Activated naive CD8-positive, alpha-beta T cell treated with anti-CD3 and anti-CD28 coated beads, Interleukin-2, amount 50 U/mL, for 24 hours (primary cell): ENCODE results near the gene SLC39A8.
"Not testable (repeated sequence)": the region's sequence is repeated elsewhere in the genome, so short reads cannot be mapped to it uniquely, and the experiment has no call there.

Experiments
- ATAC-seq: fragments of 150-1000 bp; cut with Tn5 transposase; one replicate; pipeline ENCODE4 v1.10.0; 2021
- DNase-seq: peaks from one replicate; pipeline ENCODE4 v3.0.0; 2021
- H3K27ac Mint-ChIP-seq: one replicate; pipeline ENCODE4 v1.8.0; 2021; ENCODE audit warnings: mild to moderate bottlenecking, mixed read lengths
- H3K27me3 Mint-ChIP-seq: one replicate; pipeline ENCODE4 v1.8.0; 2021; ENCODE audit warnings: mixed read lengths
- H3K36me3 Mint-ChIP-seq: one replicate; pipeline ENCODE4 v1.8.0; 2021; ENCODE audit warnings: low read depth, mixed read lengths
- H3K4me1 Mint-ChIP-seq: one replicate; pipeline ENCODE4 v1.8.0; 2021; ENCODE audit warnings: mixed read lengths
- H3K4me3 Mint-ChIP-seq: one replicate; pipeline ENCODE4 v1.8.0; 2021; ENCODE audit warnings: mild to moderate bottlenecking, moderate library complexity, mixed read lengths
- H3K9me3 Mint-ChIP-seq: one replicate; pipeline ENCODE4 v1.8.0; 2021; ENCODE audit warnings: mixed read lengths

Gene SLC39A8

DNA sequence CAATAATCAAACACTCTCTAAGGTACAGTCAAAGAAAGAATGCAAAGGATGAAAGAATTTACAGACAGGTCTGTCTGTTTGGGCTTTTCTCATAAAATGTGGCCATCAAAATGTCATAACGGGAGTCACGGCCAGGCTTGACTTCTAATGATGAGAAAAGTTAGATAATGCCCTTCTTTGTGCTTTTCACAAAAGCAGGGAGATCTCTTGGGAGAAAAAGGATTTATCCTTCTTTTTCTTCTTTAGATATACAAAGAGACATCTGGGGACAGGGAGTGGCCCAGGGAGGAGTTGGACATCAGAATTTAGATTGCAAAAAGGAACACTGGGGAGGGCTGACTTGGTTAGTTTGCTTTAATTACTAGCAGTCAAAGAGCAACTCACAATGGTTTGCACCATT is 93.1 kb downstream of the SLC39A8 start:
- H3K27me3 Mint-ChIP-seq, result no peaks in the 10 kb centered on the region
- H3K36me3 Mint-ChIP-seq, result no peaks in the 10 kb centered on the region
- ATAC-seq (no peak), DNase-seq (no peak)
- no peaks in the 10 kb centered on the region for H3K9me3 Mint-ChIP-seq
- H3K4me1 Mint-ChIP-seq, result no peaks in the 10 kb centered on the region
- H3K4me3 Mint-ChIP-seq, result no peak overlapping the region
- H3K27ac Mint-ChIP-seq, result no peak overlapping the region

DNA sequence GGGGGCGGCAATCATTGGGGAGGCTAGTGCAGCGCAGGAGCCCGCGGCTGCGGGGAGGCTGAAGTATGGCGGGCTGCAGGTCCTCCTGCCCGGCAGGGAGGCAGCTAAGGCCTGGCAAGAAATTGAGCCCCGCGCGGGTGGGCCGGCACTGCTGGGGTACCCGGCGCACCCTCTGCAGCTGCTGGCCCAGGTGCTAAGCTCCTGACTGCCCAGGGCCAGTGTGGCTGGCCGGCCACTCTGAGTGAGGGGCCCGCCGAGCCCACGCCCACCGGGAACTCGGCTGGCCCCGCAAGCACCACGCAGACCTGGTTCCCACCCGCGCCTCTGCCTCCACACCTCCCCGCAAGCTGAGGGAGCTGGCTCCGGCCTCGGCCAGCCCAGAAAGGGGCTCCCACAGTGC is 94.9 kb downstream of the SLC39A8 start:
- DNase-seq (no peak), ATAC-seq (no peak)
- H3K4me3 Mint-ChIP-seq, result no peak overlapping the region
- H3K27ac Mint-ChIP-seq, result no peak overlapping the region
- H3K4me1 Mint-ChIP-seq, result no peaks in the 10 kb centered on the region
- H3K36me3 Mint-ChIP-seq, result no peaks in the 10 kb centered on the region
- H3K27me3 Mint-ChIP-seq, result no peaks in the 10 kb centered on the region
- H3K9me3 Mint-ChIP-seq, result no peaks in the 10 kb centered on the region

DNA sequence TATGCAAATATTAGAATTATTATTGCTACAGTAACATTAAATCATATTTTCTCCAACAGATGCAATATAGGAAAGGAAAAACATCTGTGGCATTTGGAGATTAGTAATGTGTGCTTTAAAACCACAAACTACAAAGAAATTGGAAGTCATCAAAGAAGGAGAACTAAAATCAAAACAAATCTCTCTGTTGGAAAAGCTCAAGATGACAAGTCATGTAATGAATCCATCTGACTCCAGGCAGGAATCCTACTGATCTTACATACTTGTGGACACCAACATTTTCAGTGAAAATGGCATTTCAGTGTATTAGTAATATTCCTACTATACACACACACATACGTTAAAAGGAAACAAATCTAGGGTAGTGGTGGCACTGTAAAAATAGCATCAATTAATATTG is 98.2 kb downstream of the SLC39A8 start:
- Mint-ChIP-seq H3K4me1 (no peaks in the 10 kb centered on the region), H3K36me3 (no peaks in the 10 kb centered on the region), H3K9me3 (peaks cover 4% of the 10 kb centered on the region), H3K4me3 (no peak overlapping the region), H3K27me3 (peaks cover 1% of the 10 kb centered on the region), H3K27ac (no peak overlapping the region)
- no peak for ATAC-seq
- DNase-seq, result no peak

DNA sequence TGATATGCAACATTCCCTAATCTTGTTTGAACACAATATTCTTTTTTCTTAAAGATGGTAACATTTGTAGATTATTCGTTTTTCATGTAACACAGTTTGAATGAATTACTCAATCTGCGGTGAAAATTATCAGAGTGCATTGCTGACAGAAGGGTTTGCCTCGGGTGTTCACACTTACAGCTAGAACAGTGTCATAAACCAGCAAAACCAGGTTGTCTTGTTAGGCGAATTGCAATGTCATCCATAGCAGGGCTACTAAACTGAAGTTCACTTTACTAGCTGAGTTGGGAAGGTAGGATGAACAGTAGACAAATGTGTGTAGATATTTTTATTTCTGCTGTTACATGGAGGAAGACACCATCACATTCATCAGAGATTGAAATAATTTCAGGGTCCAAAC is 98.9 kb downstream of the SLC39A8 start:
- Mint-ChIP-seq H3K27ac (no peak overlapping the region), H3K36me3 (no peaks in the 10 kb centered on the region)

DNA sequence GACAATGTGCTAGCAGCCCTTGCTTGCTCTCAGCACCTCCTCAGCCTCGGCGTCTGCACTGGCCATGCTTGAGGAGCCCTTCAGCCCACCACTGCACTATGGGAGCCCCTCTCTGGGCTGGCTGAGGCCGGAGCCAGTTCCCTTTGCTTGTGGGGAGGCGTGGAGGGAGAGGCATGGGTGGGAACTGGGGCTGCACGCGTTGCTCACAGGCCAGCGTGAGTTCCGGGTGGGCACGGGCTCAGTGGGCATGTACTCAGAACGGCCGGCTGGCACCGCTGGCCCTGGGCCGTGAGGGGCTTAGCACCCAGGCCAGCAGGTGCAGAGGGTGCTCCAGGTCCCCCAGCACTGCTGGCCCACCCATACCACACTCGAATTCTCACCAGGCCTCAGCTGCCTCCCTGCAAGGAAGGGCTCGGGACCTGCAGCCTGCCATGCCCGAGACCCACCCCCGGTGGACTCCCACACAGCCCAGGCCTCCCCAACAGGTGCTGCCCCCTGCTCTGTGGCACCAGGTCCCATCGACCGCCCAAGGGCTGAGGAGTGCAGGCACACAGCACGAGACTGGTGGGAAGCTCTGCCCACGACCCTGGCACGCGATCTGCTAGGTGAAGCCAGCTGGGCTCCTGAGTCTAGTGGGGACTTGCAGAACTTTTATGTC is 100.3 kb downstream of the SLC39A8 start:
- DNase-seq (no peak), ATAC-seq (no peak)
- H3K27ac Mint-ChIP-seq, result no peak overlapping the region

More for the DNA sequence above, 98.9 kb downstream of the SLC39A8 start:
- Mint-ChIP-seq H3K4me3 (no peak overlapping the region), H3K27me3 (peaks cover 1% of the 10 kb centered on the region), H3K4me1 (no peaks in the 10 kb centered on the region), H3K9me3 (peaks cover 4% of the 10 kb centered on the region)
- ATAC-seq (no peak), DNase-seq (no peak)

DNA sequence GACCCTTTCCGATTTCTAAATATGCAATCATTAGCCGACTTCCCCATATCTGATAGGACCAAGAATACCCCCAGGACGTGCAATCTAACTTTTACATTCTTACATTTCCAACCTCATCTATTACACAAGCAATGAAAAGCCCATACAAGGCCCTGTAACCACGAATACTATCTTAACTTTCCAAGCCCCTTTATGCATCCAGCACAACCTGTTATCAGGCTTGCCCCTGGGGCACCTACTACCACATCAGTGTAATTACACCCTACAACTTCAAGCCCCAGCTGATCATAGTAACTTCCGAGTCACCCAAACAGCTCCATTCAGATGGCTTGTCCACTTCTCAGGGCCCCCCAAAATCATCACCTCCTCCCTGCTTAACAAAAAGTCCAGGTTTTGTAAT is 102.0 kb downstream of the SLC39A8 start:
- H3K27me3 Mint-ChIP-seq, H3K4me1 Mint-ChIP-seq, H3K4me3 Mint-ChIP-seq, H3K36me3 Mint-ChIP-seq, H3K27ac Mint-ChIP-seq, H3K9me3 Mint-ChIP-seq, ATAC-seq, DNase-seq: not testable (repeated sequence)

More for the DNA sequence above, 100.3 kb downstream of the SLC39A8 start:
- no peaks in the 10 kb centered on the region for H3K36me3 Mint-ChIP-seq
- peaks cover 4% of the 10 kb centered on the region for H3K9me3 Mint-ChIP-seq
- H3K4me3 Mint-ChIP-seq, result no peak overlapping the region
- H3K4me1 Mint-ChIP-seq, result peaks cover 5% of the 10 kb centered on the region
- H3K27me3 Mint-ChIP-seq, result peaks cover 1% of the 10 kb centered on the region

DNA sequence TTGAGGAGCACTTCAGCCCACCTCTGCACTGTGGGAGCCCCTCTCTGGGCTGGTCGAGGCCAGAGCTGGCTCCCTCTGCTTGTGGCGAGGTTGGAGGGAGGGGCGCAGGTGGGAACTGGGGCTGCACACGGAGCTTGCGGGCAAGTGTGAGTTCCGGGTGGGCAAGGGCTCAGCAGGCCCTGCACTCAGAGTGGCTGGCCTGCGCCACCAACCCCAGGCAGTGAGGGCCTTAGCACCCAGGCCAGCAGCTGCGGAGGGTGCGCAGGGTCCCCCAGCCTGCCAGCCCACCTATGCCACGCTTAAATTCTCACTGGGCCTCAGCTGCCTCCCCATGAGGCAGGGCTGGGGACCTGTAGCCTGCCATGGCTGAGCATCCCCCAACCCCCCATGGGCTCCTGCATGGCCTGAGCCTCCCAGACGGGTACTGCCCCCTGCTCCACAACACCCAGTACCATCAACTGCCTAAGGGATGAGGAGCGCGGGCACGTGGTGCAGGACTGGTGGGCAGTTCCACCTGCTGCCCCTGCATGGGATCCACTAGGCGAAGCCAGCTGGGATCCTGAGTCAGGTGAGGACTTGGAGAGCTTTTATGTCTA is 110.9 kb downstream of the SLC39A8 start:
- no peak for ATAC-seq
- Mint-ChIP-seq H3K27ac (no peak overlapping the region), H3K36me3 (no peaks in the 10 kb centered on the region), H3K27me3 (no peaks in the 10 kb centered on the region), H3K4me3 (no peak overlapping the region), H3K9me3 (no peaks in the 10 kb centered on the region), H3K4me1 (no peaks in the 10 kb centered on the region)
- DNase-seq, result no peak

DNA sequence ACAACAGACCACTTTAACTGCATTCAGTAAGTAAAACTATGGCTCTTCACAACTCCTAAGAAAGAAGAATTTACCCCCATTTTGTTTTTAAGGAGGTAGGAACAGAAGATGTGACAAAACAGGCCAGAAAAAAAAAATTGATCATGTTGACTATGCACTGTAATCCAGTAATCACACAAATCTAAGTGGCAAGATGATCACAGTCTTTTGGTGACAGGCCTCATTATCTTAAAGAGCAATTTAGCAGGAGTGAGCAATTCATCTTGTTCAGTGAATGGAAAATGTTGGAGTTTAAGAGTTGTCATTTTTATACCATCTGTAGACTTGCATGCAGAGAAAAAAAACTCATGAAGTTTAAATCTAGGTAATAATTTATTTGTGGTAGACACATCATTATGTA is 115.1 kb downstream of the SLC39A8 start:
- Mint-ChIP-seq H3K9me3 (peaks cover 3% of the 10 kb centered on the region), H3K27ac (no peak overlapping the region), H3K4me3 (no peak overlapping the region), H3K36me3 (peaks cover 3% of the 10 kb centered on the region), H3K27me3 (peaks cover 3% of the 10 kb centered on the region), H3K4me1 (no peaks in the 10 kb centered on the region)
- ATAC-seq, result no peak
- no peak for DNase-seq

DNA sequence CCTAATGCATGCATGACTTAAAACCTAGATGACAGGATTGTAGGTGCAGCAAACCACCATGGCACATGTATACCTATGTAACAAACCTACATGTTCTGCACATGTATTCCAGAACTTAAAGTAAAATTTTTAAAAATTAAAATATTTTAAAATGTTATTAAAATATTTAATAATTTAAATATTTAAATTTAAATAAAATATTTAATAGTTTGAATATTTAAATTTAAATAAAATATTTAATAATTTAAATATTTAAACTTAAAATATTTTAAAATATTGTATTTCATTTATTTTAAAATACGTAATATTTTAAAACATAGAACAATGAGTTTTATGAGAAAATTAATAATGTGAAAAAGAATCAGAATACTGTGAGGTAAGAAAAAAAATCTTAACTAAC is 117.9 kb downstream of the SLC39A8 start:
- Mint-ChIP-seq H3K4me3 (no peak overlapping the region), H3K36me3 (peaks cover 3% of the 10 kb centered on the region), H3K27ac (no peak overlapping the region), H3K27me3 (peaks cover 3% of the 10 kb centered on the region), H3K4me1 (peaks cover 6% of the 10 kb centered on the region), H3K9me3 (peaks cover 3% of the 10 kb centered on the region)
- no peak for ATAC-seq
- DNase-seq, result no peak

DNA sequence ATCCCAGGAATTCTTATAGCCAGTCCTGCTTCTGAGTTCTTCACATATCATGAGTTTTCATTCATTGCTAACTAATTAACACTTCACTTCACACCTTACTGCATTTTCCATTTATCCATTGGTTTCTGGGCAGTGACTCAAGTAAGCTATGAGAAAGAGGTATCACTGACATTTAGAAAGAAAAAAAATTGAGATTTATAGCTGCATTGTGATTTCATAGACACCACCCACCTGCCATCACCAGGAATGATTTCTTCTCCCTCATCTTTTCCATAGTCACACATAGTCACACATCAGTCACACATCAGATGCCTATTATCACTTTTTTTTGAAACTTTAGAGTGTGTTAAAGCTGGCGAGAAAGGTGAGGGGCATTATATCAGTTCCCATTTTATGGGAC is 121.8 kb downstream of the SLC39A8 start:
- no peak overlapping the region for H3K4me3 Mint-ChIP-seq
- peaks cover 3% of the 10 kb centered on the region for H3K9me3 Mint-ChIP-seq
- peaks cover 1% of the 10 kb centered on the region for H3K27me3 Mint-ChIP-seq
- H3K36me3 Mint-ChIP-seq, result peaks cover 3% of the 10 kb centered on the region
- peaks cover 6% of the 10 kb centered on the region for H3K4me1 Mint-ChIP-seq
- peak; percentile 43 for ATAC-seq
- no peak for DNase-seq
- no peak overlapping the region for H3K27ac Mint-ChIP-seq

DNA sequence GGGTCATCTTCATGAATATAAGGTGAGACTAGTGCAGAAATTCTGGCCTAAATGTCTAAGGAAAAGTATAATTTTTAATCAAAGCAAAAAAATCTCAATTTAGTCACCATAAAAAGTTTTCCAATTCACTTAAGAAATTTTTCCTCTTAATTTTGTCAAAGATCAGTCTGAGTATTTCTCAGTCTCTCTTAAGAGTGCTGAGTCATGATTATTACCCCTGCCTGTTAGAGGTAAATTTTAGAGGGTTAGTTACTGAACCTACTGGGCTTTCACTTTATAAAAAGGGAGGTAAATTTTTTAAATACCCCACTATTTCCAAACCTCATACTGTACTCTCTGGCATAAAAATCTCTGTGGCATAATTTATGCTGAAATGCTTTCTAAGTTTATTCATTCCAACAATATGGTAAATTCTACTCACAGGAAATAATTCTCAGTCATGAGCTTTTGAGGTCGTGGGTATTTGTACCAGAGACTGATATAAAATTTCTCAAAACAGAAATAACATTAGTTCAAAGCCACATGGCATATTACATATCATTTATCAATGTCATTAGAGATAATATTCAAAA is 122.4 kb downstream of the SLC39A8 start:
- no peak overlapping the region for H3K4me3 Mint-ChIP-seq
- H3K27me3 Mint-ChIP-seq, result peaks cover 1% of the 10 kb centered on the region
- ATAC-seq (no peak), DNase-seq (no peak)
- peaks cover 3% of the 10 kb centered on the region for H3K36me3 Mint-ChIP-seq
- H3K27ac Mint-ChIP-seq, result no peak overlapping the region
- H3K9me3 Mint-ChIP-seq, result peaks cover 3% of the 10 kb centered on the region
- peaks cover 6% of the 10 kb centered on the region for H3K4me1 Mint-ChIP-seq

DNA sequence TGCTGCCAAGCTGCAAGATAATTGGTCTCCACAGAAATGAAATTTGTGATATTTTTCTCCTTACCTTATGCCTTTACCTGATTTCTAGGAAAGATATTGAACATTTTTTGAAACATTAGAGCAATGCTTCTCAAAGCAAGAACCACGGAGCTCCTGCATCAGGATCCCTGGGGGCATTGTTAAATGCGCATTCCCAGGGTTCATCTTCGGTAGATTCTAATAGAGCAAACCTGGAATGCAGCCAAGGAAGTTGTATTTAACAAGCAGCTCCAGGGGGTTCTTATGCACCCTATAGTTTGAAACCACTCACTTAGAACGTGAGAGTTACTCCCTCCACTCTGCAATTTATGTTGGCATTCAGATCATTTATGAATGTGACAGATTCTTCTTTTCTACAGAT is 126.2 kb downstream of the SLC39A8 start:
- Mint-ChIP-seq H3K27ac (no peak overlapping the region), H3K36me3 (no peaks in the 10 kb centered on the region), H3K9me3 (no peaks in the 10 kb centered on the region), H3K4me1 (peaks cover 6% of the 10 kb centered on the region), H3K4me3 (no peak overlapping the region), H3K27me3 (peaks cover 5% of the 10 kb centered on the region)
- DNase-seq, result no peak
- no peak for ATAC-seq

DNA sequence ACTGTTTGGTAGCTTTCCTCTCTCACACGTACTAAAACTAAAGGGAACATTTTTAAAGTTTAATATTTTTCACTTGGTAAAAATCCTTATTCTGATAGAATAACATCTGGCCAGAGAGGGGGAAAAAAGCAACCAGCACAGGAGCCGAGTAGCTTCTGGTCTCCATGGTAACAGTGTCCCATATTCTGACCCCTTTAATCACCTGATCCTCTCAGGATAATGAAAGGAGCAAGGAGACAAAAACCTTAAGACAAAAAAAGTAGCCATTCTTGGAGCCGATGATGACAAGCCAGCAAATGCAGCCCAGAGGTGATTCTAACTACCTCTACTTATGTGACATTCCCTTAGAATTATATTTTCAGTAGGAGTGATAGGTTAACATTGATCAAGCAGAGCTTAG is 126.6 kb downstream of the SLC39A8 start:
- Mint-ChIP-seq H3K27ac (no peak overlapping the region), H3K36me3 (no peaks in the 10 kb centered on the region), H3K4me3 (no peak overlapping the region), H3K9me3 (no peaks in the 10 kb centered on the region), H3K27me3 (peaks cover 5% of the 10 kb centered on the region), H3K4me1 (peaks cover 5% of the 10 kb centered on the region)
- ATAC-seq (no peak), DNase-seq (no peak)

DNA sequence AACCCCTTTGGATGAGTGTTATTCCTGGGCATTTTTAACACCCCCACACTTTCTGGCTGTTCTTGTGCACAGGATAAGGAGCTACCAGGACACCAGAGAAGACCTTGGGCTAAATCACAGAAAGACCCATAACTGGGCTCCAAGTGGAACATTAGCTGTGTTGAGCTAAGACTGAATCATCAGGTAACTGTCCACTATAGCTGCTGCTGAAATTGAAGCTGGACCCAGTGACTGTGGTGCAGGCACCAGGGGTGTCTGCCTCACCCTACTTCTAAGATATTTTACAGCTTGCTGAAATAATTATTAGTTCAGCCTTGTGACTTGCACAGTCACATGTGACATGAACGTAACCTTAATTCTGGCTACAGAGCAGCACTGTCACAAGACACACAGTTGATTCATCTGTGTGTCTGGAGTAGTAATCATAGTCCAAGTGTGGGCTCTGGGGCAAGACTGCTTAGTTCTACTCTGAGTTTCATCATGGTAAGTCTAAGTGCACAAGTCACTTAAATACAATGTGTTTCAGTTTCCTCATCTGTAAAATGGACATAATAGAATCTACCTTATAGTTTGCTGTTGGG is 127.4 kb downstream of the SLC39A8 start:
- H3K4me3 Mint-ChIP-seq, result no peak overlapping the region
- no peak overlapping the region for H3K27ac Mint-ChIP-seq
- no peak for ATAC-seq
- H3K4me1 Mint-ChIP-seq, result peaks cover 1% of the 10 kb centered on the region
- H3K27me3 Mint-ChIP-seq, result peaks cover 5% of the 10 kb centered on the region
- H3K9me3 Mint-ChIP-seq, result no peaks in the 10 kb centered on the region
- no peak for DNase-seq
- no peaks in the 10 kb centered on the region for H3K36me3 Mint-ChIP-seq

DNA sequence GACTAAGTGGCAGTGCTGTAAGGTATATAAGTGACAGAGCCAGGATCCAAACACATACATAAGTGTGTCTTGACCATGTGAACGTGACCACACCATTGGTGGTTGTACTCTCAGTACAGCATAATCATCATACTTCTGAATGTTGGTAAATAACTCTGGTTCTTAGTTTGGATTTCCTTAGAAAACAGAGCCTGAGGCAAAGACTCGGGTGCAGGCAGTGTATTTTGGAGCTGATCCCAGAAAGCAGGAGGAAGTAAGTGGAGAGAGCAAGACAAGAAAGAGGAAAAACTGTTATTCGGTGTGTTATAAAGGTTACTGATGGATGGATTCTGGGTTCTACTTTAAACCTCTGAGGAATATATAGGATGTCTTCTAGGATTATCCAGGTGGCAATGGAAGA is 127.9 kb downstream of the SLC39A8 start:
- H3K27ac Mint-ChIP-seq, result no peak overlapping the region
- ATAC-seq (no peak), DNase-seq (no peak)
- H3K27me3 Mint-ChIP-seq, result peaks cover 5% of the 10 kb centered on the region
- no peak overlapping the region for H3K4me3 Mint-ChIP-seq
- no peaks in the 10 kb centered on the region for H3K4me1 Mint-ChIP-seq
- H3K9me3 Mint-ChIP-seq, result no peaks in the 10 kb centered on the region
- no peaks in the 10 kb centered on the region for H3K36me3 Mint-ChIP-seq
